PC-3 (cell line): ENCODE results near the gene DAPK1. TPM values are rescaled to one million over a fixed set of nuclear protein-coding genes. Genes with fewer than 3 reads are reported as not detected.

Source experiments
- ATAC-seq: fragments of 200-7000 bp; cut with Tn5 transposase; 2 replicates; pipeline ENCODE4 v1.9.1; 2020; ENCODE audit warnings: mild to moderate bottlenecking, moderate library complexity
- BruUV-seq: library from RNA; stranded (reverse); fragments of 400-500 nt; replicated peaks from 2 replicates; lab custom pipeline; 2021; lab: Mats Ljungman, UMichigan
- CTCF ChIA-PET: fragments of 300-600 bp; sonication (Branson Sonifier 250); formaldehyde crosslinking; loops from one replicate; lab custom pipeline; 2022; ENCODE audit warnings: antibody characterized with exemption; lab: Charles Lee
- POLR2A ChIA-PET: fragments of 300-600 bp; sonication (Branson Sonifier 250); formaldehyde crosslinking; loops from one replicate; lab custom pipeline; 2022; ENCODE audit warnings: antibody characterized with exemption; ENCODE audit not compliant: unreplicated experiment; lab: Charles Lee
- DNase-seq: peaks from one replicate; pipeline ENCODE4 v3.0.0-alpha.2; 2015
- H2AFZ ChIP-seq: fragments of 300-600 bp; sonication (generic); 2 replicates; pipeline ENCODE4 v1.6.0; 2016; ENCODE audit warnings: antibody characterized with exemption, low read length
- H3F3A ChIP-seq: fragments of 300-600 bp; sonication (generic); one replicate; pipeline ENCODE4 v1.6.0; 2017; ENCODE audit warnings: antibody characterized with exemption, low read length, control low read depth, mild to moderate bottlenecking; ENCODE audit not compliant: unreplicated experiment
- H3K27ac ChIP-seq: fragments of 300-600 bp; sonication (generic); 2 replicates; pipeline ENCODE4 v1.5.1; 2016; ENCODE audit warnings: mild to moderate bottlenecking, low read length
- H3K27me3 ChIP-seq: fragments of 300-600 bp; sonication (generic); 2 replicates; pipeline ENCODE4 v1.6.1; 2016; ENCODE audit warnings: low read length, mixed read lengths
- H3K36me3 ChIP-seq: fragments of 300-600 bp; sonication (generic); 2 replicates; pipeline ENCODE4 v1.6.1; 2016; ENCODE audit warnings: low read depth, mixed run types, low read length, mixed read lengths
- H3K4me1 ChIP-seq: fragments of 300-600 bp; sonication (generic); 2 replicates; pipeline ENCODE4 v1.5.1; 2016; ENCODE audit warnings: low read length; ENCODE audit not compliant: insufficient read depth
- H3K4me2 ChIP-seq: fragments of 300-600 bp; sonication (generic); 2 replicates; pipeline ENCODE4 v1.6.0; 2016; ENCODE audit warnings: low read length
- H3K4me3 ChIP-seq: fragments of 300-600 bp; sonication (generic); 2 replicates; pipeline ENCODE4 v1.5.1; 2016; ENCODE audit warnings: mild to moderate bottlenecking, low read length, mixed read lengths
- H3K79me2 ChIP-seq: fragments of 300-600 bp; sonication (generic); 2 replicates; pipeline ENCODE4 v1.6.1; 2017; ENCODE audit warnings: low read length, mixed read lengths
- H3K9ac ChIP-seq: fragments of 300-600 bp; sonication (generic); 2 replicates; pipeline ENCODE4 v1.6.0; 2016; ENCODE audit warnings: mild to moderate bottlenecking, low read length
- H3K9me2 ChIP-seq: fragments of 300-600 bp; sonication (generic); replicated peaks from 2 replicates; pipeline ENCODE4 v1.6.1; 2016; ENCODE audit warnings: mixed run types, low read length, mixed read lengths
- H3K9me3 ChIP-seq: fragments of 300-600 bp; sonication (generic); 2 replicates; pipeline ENCODE4 v1.6.1; 2016; ENCODE audit warnings: low read length, mixed read lengths
- H4K20me1 ChIP-seq: fragments of 300-600 bp; sonication (generic); 2 replicates; pipeline ENCODE4 v1.6.1; 2016; ENCODE audit warnings: low read length, mixed read lengths
- EZH2 ChIP-seq: fragments of 300-600 bp; sonication (generic); IDR thresholded peaks from one replicate; pipeline ENCODE4 v1.6.1; 2017; ENCODE audit warnings: antibody characterized with exemption, mild to moderate bottlenecking, low read length; ENCODE audit not compliant: unreplicated experiment
- EZH2phosphoT487 ChIP-seq: fragments of 300-600 bp; sonication (generic); IDR thresholded peaks from 2 replicates; pipeline ENCODE4 v1.6.1; 2018; ENCODE audit warnings: mild to moderate bottlenecking, antibody characterized with exemption, low read length, borderline replicate concordance
- intact Hi-C: fragments of 100-400 bp; cut with micrococcal nuclease; formaldehyde crosslinking; loops from 2 replicates; pipeline ENCODE4 v1.9.0; 2023
- total RNA-seq: library from RNA; depleted of rRNA; stranded (reverse); fragments of >200 nt; gene quantifications from 2 replicates; pipeline ENCODE4 v1.2.3, GENCODE V29; 2014
- TF ChIP-seq, protein P1 (sequence below): fragments of 300-600 bp; sonication (generic); conservative IDR thresholded peaks from 2 replicates; pipeline ENCODE4 v1.5.1; 2017; ENCODE audit warnings: antibody characterized with exemption, low read depth, mild to moderate bottlenecking, low read length

The DAPK1 gene
- total RNA-seq, 1 experiment from 2014 or later = not detected

DNA sequence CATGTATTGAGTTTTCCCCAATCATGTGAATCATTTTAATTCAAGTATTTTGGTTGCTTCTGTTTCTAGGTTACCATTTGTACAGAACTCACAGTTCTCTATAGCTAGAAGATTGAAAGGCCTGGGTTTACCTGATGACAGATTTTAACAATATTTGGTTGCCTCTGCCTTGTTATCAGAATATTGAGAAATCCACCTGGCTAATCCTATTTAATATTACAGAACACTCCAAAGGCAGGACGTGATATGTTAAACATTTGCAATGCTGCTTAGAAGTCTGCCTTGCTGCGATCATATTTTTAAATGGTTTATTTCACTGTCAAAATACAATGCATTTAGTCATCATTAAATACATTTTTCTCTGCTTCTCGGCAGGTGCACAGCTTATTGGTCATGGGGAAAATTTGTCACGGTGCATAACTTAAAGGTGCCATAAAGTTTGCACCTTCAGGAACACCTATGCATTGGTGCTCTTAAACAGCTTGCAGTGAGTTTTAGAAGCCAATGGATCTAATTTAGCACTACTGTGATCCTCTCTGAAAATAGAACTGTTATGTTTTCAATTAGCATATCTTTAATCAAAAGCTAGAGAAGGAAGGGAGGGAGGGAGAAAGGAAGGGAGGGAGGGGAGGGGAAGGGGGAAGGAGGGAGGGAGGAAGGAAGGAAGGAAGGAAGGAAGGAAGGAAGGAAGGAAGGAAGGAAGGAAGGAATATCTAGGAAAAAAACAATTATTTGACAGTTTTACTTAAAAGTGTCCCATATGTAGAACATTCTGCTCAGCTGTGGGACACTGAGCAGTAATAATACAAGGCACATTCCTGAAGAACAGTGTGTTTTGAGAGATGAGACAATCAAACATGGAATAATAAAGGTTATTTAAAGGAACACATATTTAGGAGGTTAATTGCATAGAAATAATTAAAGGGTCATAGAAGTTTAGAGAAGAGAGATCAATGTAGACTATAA, 15.5 kb upstream of the DAPK1 start:
- no peak for DNase-seq
- no TSS peak for BruUV-seq
- no peak overlapping the region for H3K9ac ChIP-seq
- no peaks in the 10 kb centered on the region for H3K79me2 ChIP-seq
- ChIA-PET CTCF (no interaction called here), POLR2A (no interaction called here)
- no peaks in the 10 kb centered on the region for H4K20me1 ChIP-seq
- no peaks in the 10 kb centered on the region for H3K27me3 ChIP-seq
- no peak for ATAC-seq
- H3K9me3 ChIP-seq = no peaks in the 10 kb centered on the region
- no peaks in the 10 kb centered on the region for H3K9me2 ChIP-seq
- no peak overlapping the region for H3K4me2 ChIP-seq
- no peak overlapping the region for H3K27ac ChIP-seq
- no peak overlapping the region for H2AFZ ChIP-seq
- intact Hi-C loops = no loop called here
- no peaks in the 10 kb centered on the region for H3K36me3 ChIP-seq
- H3F3A ChIP-seq = no peaks in the 10 kb centered on the region
- no peak for TF ChIP-seq EZH2
- TF ChIP-seq EZH2phosphoT487 = no peak
- TF ChIP-seq, protein P1, sequence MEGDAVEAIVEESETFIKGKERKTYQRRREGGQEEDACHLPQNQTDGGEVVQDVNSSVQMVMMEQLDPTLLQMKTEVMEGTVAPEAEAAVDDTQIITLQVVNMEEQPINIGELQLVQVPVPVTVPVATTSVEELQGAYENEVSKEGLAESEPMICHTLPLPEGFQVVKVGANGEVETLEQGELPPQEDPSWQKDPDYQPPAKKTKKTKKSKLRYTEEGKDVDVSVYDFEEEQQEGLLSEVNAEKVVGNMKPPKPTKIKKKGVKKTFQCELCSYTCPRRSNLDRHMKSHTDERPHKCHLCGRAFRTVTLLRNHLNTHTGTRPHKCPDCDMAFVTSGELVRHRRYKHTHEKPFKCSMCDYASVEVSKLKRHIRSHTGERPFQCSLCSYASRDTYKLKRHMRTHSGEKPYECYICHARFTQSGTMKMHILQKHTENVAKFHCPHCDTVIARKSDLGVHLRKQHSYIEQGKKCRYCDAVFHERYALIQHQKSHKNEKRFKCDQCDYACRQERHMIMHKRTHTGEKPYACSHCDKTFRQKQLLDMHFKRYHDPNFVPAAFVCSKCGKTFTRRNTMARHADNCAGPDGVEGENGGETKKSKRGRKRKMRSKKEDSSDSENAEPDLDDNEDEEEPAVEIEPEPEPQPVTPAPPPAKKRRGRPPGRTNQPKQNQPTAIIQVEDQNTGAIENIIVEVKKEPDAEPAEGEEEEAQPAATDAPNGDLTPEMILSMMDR = no peak
- no peaks in the 10 kb centered on the region for H3K4me1 ChIP-seq
- H3K4me3 ChIP-seq = no peak overlapping the region

DNA sequence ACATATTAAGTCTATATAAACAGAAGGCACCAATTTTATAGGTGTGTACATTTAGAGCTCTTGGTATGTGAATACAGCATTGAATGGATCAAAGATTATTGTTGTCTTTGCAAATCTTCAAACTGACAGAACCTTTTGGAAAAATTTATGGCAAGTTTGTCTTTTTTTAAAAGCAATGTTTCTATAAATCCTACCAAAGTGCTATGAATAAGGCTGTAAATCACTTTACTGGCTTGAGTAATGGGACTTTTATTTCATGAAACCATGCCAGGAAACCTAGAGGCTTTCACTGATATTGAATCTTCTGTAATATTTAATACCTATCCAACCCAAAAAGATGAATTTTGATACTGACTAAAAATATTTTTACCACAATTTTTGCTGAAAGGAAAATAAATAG, 7.4 kb upstream of the DAPK1 start:
- H2AFZ ChIP-seq = no peak overlapping the region
- no peaks in the 10 kb centered on the region for H4K20me1 ChIP-seq
- no peaks in the 10 kb centered on the region for H3F3A ChIP-seq
- intact Hi-C loops = no loop called here
- no peak overlapping the region for H3K27ac ChIP-seq
- no peaks in the 10 kb centered on the region for H3K9me2 ChIP-seq
- BruUV-seq = no TSS peak
- CTCF ChIA-PET = no interaction called here
- H3K9ac ChIP-seq = no peak overlapping the region
- no peaks in the 10 kb centered on the region for H3K4me1 ChIP-seq
- H3K79me2 ChIP-seq = no peaks in the 10 kb centered on the region
- ATAC-seq = no peak
- H3K4me3 ChIP-seq = no peak overlapping the region
- TF ChIP-seq, protein P1 = no peak
- TF ChIP-seq EZH2 = no peak
- TF ChIP-seq EZH2phosphoT487 = no peak
- no peak for DNase-seq
- POLR2A ChIA-PET = no interaction called here
- H3K4me2 ChIP-seq = no peak overlapping the region
- H3K9me3 ChIP-seq = no peaks in the 10 kb centered on the region
- no peaks in the 10 kb centered on the region for H3K27me3 ChIP-seq
- H3K36me3 ChIP-seq = no peaks in the 10 kb centered on the region

DNA sequence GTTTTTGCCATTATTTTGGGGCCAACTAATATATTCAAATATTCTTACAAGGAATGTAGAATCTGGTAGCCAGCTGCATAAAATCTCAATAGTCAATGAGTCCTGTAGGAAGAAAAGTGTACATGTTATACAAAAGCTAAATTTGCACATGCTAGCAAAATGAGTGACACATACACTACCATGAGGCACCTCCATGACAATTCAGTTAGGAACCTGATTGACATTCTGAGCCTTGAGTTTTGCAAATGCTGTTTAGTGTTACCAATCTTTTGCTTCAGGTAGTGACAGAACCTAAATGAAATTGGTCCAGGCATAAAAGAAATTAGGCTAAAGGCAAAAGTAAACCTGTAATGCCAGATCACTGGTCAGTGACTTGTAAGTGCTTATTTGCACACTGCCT, 6.8 kb upstream of the DAPK1 start:
- H4K20me1 ChIP-seq = no peaks in the 10 kb centered on the region
- H3K79me2 ChIP-seq = no peaks in the 10 kb centered on the region
- H3F3A ChIP-seq = no peaks in the 10 kb centered on the region
- H3K4me3 ChIP-seq = no peak overlapping the region
- CTCF ChIA-PET = no interaction called here
- intact Hi-C loops = no loop called here
- ATAC-seq (no peak), DNase-seq (no peak)
- BruUV-seq = no TSS peak
- no peak overlapping the region for H3K27ac ChIP-seq
- H3K4me1 ChIP-seq = no peaks in the 10 kb centered on the region
- POLR2A ChIA-PET = no interaction called here
- no peaks in the 10 kb centered on the region for H3K9me3 ChIP-seq
- TF ChIP-seq EZH2phosphoT487 (no peak), EZH2 (no peak)
- TF ChIP-seq, protein P1 = no peak
- H3K36me3 ChIP-seq = no peaks in the 10 kb centered on the region
- no peak overlapping the region for H2AFZ ChIP-seq
- no peak overlapping the region for H3K4me2 ChIP-seq
- H3K27me3 ChIP-seq = no peaks in the 10 kb centered on the region
- no peak overlapping the region for H3K9ac ChIP-seq
- no peaks in the 10 kb centered on the region for H3K9me2 ChIP-seq
